DOHH2 (cell line): ENCODE measurements around the gene NDFIP1.

Source experiments
- H3F3A ChIP-seq: fragments of 200-600 bp; sonication (generic), shearing (Covaris generic); 2 replicates; pipeline ENCODE4 v1.6.0; 2016; ENCODE audit warnings: antibody characterized with exemption, mild to moderate bottlenecking; ENCODE audit not compliant: control insufficient read depth, insufficient read depth
- H3K27ac ChIP-seq: fragments of 200-600 bp; sonication (generic); 2 replicates; pipeline ENCODE4 v1.5.1; 2014; ENCODE audit warnings: low read depth, mild to moderate bottlenecking, low read length, moderate library complexity
- H3K27me3 ChIP-seq: fragments of 200-600 bp; sonication (generic); 2 replicates; pipeline ENCODE4 v1.6.1; 2014; ENCODE audit warnings: mild to moderate bottlenecking, low read length, mixed read lengths; ENCODE audit not compliant: control insufficient read depth
- H3K36me3 ChIP-seq: fragments of 200-600 bp; sonication (generic); 2 replicates; pipeline ENCODE4 v1.6.1; 2014; ENCODE audit warnings: mild to moderate bottlenecking, low read length, moderate library complexity, mixed read lengths; ENCODE audit not compliant: control insufficient read depth
- H3K4me1 ChIP-seq: fragments of 200-600 bp; sonication (generic); 2 replicates; pipeline ENCODE4 v1.6.1; 2014; ENCODE audit warnings: mild to moderate bottlenecking, low read length, mixed read lengths; ENCODE audit not compliant: control insufficient read depth
- H3K4me2 ChIP-seq: fragments of 200-600 bp; sonication (generic); 2 replicates; pipeline ENCODE4 v1.6.0; 2014; ENCODE audit warnings: mild to moderate bottlenecking, low read length, moderate library complexity
- H3K4me3 ChIP-seq: fragments of 200-600 bp; sonication (generic); 2 replicates; pipeline ENCODE4 v1.5.1; 2014; ENCODE audit warnings: mild to moderate bottlenecking, low read length, mixed read lengths
- H3K79me2 ChIP-seq: fragments of 200-600 bp; sonication (generic); 2 replicates; pipeline ENCODE4 v1.6.1; 2014; ENCODE audit warnings: mild to moderate bottlenecking, low read length, mixed read lengths; ENCODE audit not compliant: control insufficient read depth
- H3K9me2 ChIP-seq: fragments of 200-600 bp; sonication (generic); replicated peaks from 2 replicates; pipeline ENCODE4 v1.6.1; 2014; ENCODE audit warnings: mild to moderate bottlenecking, low read length, mixed read lengths; ENCODE audit not compliant: control insufficient read depth
- H3K9me3 ChIP-seq: fragments of 200-600 bp; sonication (generic); 2 replicates; pipeline ENCODE4 v1.6.1; 2014; ENCODE audit warnings: antibody characterized with exemption, low read length, mixed read lengths; ENCODE audit not compliant: control insufficient read depth, insufficient read depth
- H4K20me1 ChIP-seq: fragments of 200-600 bp; sonication (generic); 2 replicates; pipeline ENCODE4 v1.6.0; 2014; ENCODE audit warnings: low read depth, mild to moderate bottlenecking, antibody characterized with exemption, low read length, moderate library complexity; ENCODE audit not compliant: control insufficient read depth, insufficient read depth
- CTCF ChIP-seq: fragments of 200-600 bp; sonication (generic); IDR thresholded peaks from one replicate; pipeline ENCODE4 v1.5.1; 2014; ENCODE audit warnings: antibody characterized with exemption, mild to moderate bottlenecking, low read depth, low read length; ENCODE audit not compliant: poor library complexity, severe bottlenecking
- EZH2phosphoT487 ChIP-seq: fragments of 200-600 bp; sonication (generic); IDR thresholded peaks from 2 replicates; pipeline ENCODE4 v1.6.1; 2017; ENCODE audit warnings: borderline replicate concordance, mild to moderate bottlenecking, antibody characterized with exemption, low read length, moderate library complexity, mixed read lengths

Gene NDFIP1

GRCh38 chr5:142095651-142096330, 12.8 kb upstream of the NDFIP1 start:
- H3K9me2 ChIP-seq, result no peaks in the 10 kb centered on the region
- H3K27ac ChIP-seq, result no peak overlapping the region
- no peak overlapping the region for H3K4me3 ChIP-seq
- no peaks in the 10 kb centered on the region for H4K20me1 ChIP-seq
- no peak overlapping the region for H3K4me2 ChIP-seq
- no peaks in the 10 kb centered on the region for H3K9me3 ChIP-seq
- no peak for TF ChIP-seq EZH2phosphoT487
- TF ChIP-seq CTCF, result no peak
- H3F3A ChIP-seq, result no peaks in the 10 kb centered on the region
- H3K27me3 ChIP-seq, result peaks cover 11% of the 10 kb centered on the region
- no peaks in the 10 kb centered on the region for H3K36me3 ChIP-seq
- H3K79me2 ChIP-seq, result no peaks in the 10 kb centered on the region
- H3K4me1 ChIP-seq, result peaks cover 5% of the 10 kb centered on the region; the same call in 1 of the 2 replicates

GRCh38 chr5:142096382-142096781, 12.2 kb upstream of the NDFIP1 start:
- Histone ChIP-seq H3K9me2 (no peaks in the 10 kb centered on the region), H3K27me3 (peaks cover 11% of the 10 kb centered on the region)

GRCh38 chr5:142097681-142098080, 10.9 kb upstream of the NDFIP1 start:
- no peaks in the 10 kb centered on the region for H3K9me3 ChIP-seq
- no peaks in the 10 kb centered on the region for H3K36me3 ChIP-seq
- H3K4me1 ChIP-seq, result peaks cover 7% of the 10 kb centered on the region; the same call in 1 of the 2 replicates
- no peaks in the 10 kb centered on the region for H3K79me2 ChIP-seq
- peaks cover 11% of the 10 kb centered on the region for H3K27me3 ChIP-seq
- no peaks in the 10 kb centered on the region for H3F3A ChIP-seq
- no peaks in the 10 kb centered on the region for H4K20me1 ChIP-seq
- H3K4me2 ChIP-seq, result no peak overlapping the region
- TF ChIP-seq EZH2phosphoT487, result no peak
- no peak for TF ChIP-seq CTCF
- H3K9me2 ChIP-seq, result no peaks in the 10 kb centered on the region
- no peak overlapping the region for H3K4me3 ChIP-seq
- no peak overlapping the region for H3K27ac ChIP-seq

More at GRCh38 chr5:142096382-142096781, 12.2 kb upstream of the NDFIP1 start:
- no peak for TF ChIP-seq EZH2phosphoT487
- TF ChIP-seq CTCF, result no peak
- Histone ChIP-seq H3K4me3 (no peak overlapping the region), H3K4me2 (no peak overlapping the region), H3K4me1 (peaks cover 7% of the 10 kb centered on the region; the same call in 1 of the 2 replicates), H3K36me3 (no peaks in the 10 kb centered on the region), H3K79me2 (no peaks in the 10 kb centered on the region), H3K27ac (no peak overlapping the region), H3F3A (no peaks in the 10 kb centered on the region), H4K20me1 (no peaks in the 10 kb centered on the region), H3K9me3 (no peaks in the 10 kb centered on the region)
